Progenitor cell of endocrine pancreas (in vitro differentiated cells): ENCODE results near the gene PPP1R14D. TPM values are rescaled to one million over a fixed set of nuclear protein-coding genes. Genes with fewer than 3 reads are reported as not detected.
A peak's percentile ranks its signal among the peaks of the same experiment; 100 is the strongest.

Source experiments
- DNase-seq: peaks from one replicate; pipeline ENCODE4 v3.0.0; 2021; ENCODE audit warnings: low spot score; ENCODE audit not compliant: unreplicated experiment
- H3K27ac Mint-ChIP-seq: 2 replicates; pipeline ENCODE4 v1.8.0; 2021; ENCODE audit warnings: mild to moderate bottlenecking, moderate library complexity, mixed read lengths
- H3K27me3 Mint-ChIP-seq: 2 replicates; pipeline ENCODE4 v1.8.0; 2021; ENCODE audit warnings: mixed read lengths
- H3K36me3 Mint-ChIP-seq: 2 replicates; pipeline ENCODE4 v1.8.0; 2022; ENCODE audit warnings: mixed read lengths; ENCODE audit not compliant: insufficient read depth
- H3K4me1 Mint-ChIP-seq: 2 replicates; pipeline ENCODE4 v1.8.0; 2021; ENCODE audit warnings: low read depth, mixed read lengths
- H3K4me3 Mint-ChIP-seq: 2 replicates; pipeline ENCODE4 v1.8.0; 2021; ENCODE audit warnings: low read depth, mild to moderate bottlenecking, moderate library complexity, mixed read lengths
- H3K9me3 Mint-ChIP-seq: 2 replicates; pipeline ENCODE4 v1.8.0; 2021; ENCODE audit warnings: low read depth, mixed read lengths
- CTCF ChIP-seq: fragments of 200-600 bp; sonication (generic); IDR thresholded peaks from one replicate; pipeline ENCODE4 v1.5.0; 2021; ENCODE audit warnings: antibody characterized with exemption, mild to moderate bottlenecking; ENCODE audit not compliant: unreplicated experiment
- total RNA-seq: library from RNA; stranded (reverse); gene quantifications from 2 replicates; pipeline ENCODE4 v1.2.1, GENCODE V29; 2021

The PPP1R14D gene
- total RNA-seq, 1 donor from 2014 or later: 0.81 TPM

- DNase-seq: no peak
- Mint-ChIP-seq H3K4me1 (peaks cover 20% of the 10 kb centered on the region), H3K36me3 (no peaks in the 10 kb centered on the region), H3K27ac (peak overlapping the region; percentile 84), H3K27me3 (peaks cover 11% of the 10 kb centered on the region), H3K4me3 (peak overlapping the region; percentile 77), H3K9me3 (no peaks in the 10 kb centered on the region)
- TF ChIP-seq CTCF: no peak
These were observed 44.5 kb upstream of the PPP1R14D start for GRCh38 chr15:40872791-40873693.

GRCh38 chr15:40871749-40872617, 43.5 kb upstream of the PPP1R14D start:
- H3K27me3 Mint-ChIP-seq: peaks cover 11% of the 10 kb centered on the region
- peaks cover 20% of the 10 kb centered on the region for H3K4me1 Mint-ChIP-seq
- H3K27ac Mint-ChIP-seq: peak overlapping the region; percentile 65
- no peaks in the 10 kb centered on the region for H3K36me3 Mint-ChIP-seq
- no peaks in the 10 kb centered on the region for H3K9me3 Mint-ChIP-seq
- peak overlapping the region; percentile 54 for H3K4me3 Mint-ChIP-seq
- no peak for TF ChIP-seq CTCF
- DNase-seq: peak; percentile 59

GRCh38 chr15:40870716-40871115, 42.2 kb upstream of the PPP1R14D start:
- H3K27ac Mint-ChIP-seq: no peak overlapping the region
- DNase-seq: no peak
- no peak overlapping the region for H3K4me3 Mint-ChIP-seq
- no peaks in the 10 kb centered on the region for H3K9me3 Mint-ChIP-seq
- peaks cover 8% of the 10 kb centered on the region for H3K27me3 Mint-ChIP-seq
- no peaks in the 10 kb centered on the region for H3K36me3 Mint-ChIP-seq
- peaks cover 20% of the 10 kb centered on the region for H3K4me1 Mint-ChIP-seq
- TF ChIP-seq CTCF: no peak

GRCh38 chr15:40869686-40870085, 41.2 kb upstream of the PPP1R14D start:
- Mint-ChIP-seq H3K27ac (peak overlapping the region; percentile 60), H3K27me3 (peaks cover 7% of the 10 kb centered on the region), H3K4me1 (peaks cover 20% of the 10 kb centered on the region), H3K4me3 (no peak overlapping the region), H3K9me3 (no peaks in the 10 kb centered on the region), H3K36me3 (no peaks in the 10 kb centered on the region)
- no peak for TF ChIP-seq CTCF
- no peak for DNase-seq

- Mint-ChIP-seq H3K9me3 (no peaks in the 10 kb centered on the region), H3K4me3 (no peak overlapping the region), H3K36me3 (no peaks in the 10 kb centered on the region), H3K27me3 (peaks cover 4% of the 10 kb centered on the region), H3K27ac (no peak overlapping the region), H3K4me1 (peaks cover 15% of the 10 kb centered on the region)
- no peak for TF ChIP-seq CTCF
- DNase-seq: no peak
These were observed 38.7 kb upstream of the PPP1R14D start for GRCh38 chr15:40867199-40867598.
